Type B pancreatic cell (in vitro differentiated cells): ENCODE data around the gene EFTUD2. TPM values are rescaled to one million over a fixed set of nuclear protein-coding genes. Genes with fewer than 3 reads are reported as not detected.

Experiments
- DNase-seq: peaks from one replicate; pipeline ENCODE4 v3.0.0; 2021; ENCODE audit warnings: mixed read lengths; ENCODE audit not compliant: unreplicated experiment; ENCODE audit errors: extremely low spot score
- H3K27ac Mint-ChIP-seq: 2 replicates; pipeline ENCODE4 v1.8.0; 2021; ENCODE audit warnings: mild to moderate bottlenecking, mixed read lengths
- H3K27me3 Mint-ChIP-seq: 2 replicates; pipeline ENCODE4 v1.8.0; 2021; ENCODE audit warnings: mixed read lengths
- H3K36me3 Mint-ChIP-seq: 2 replicates; pipeline ENCODE4 v1.8.0; 2021; ENCODE audit warnings: mixed read lengths
- H3K4me1 Mint-ChIP-seq: one replicate; pipeline ENCODE4 v1.8.0; 2021; ENCODE audit warnings: mixed read lengths; ENCODE audit not compliant: unreplicated experiment
- H3K4me3 Mint-ChIP-seq: 2 replicates; pipeline ENCODE4 v1.8.0; 2021; ENCODE audit warnings: mild to moderate bottlenecking, mixed read lengths
- H3K9me3 Mint-ChIP-seq: 2 replicates; pipeline ENCODE4 v1.8.0; 2021; ENCODE audit warnings: mixed read lengths
- CTCF ChIP-seq: fragments of 200-600 bp; sonication (generic); conservative IDR thresholded peaks from 2 replicates; pipeline ENCODE4 v1.5.0; 2021; ENCODE audit warnings: antibody characterized with exemption, mild to moderate bottlenecking
- total RNA-seq: library from RNA; stranded (reverse); gene quantifications from 2 replicates; pipeline ENCODE4 v1.2.1, GENCODE V29; 2021; ENCODE audit warnings: low replicate concordance

Gene EFTUD2
- total RNA-seq, 1 donor from 2014 or later, result 122 TPM

GRCh38 chr17:44842748-44843147 is 56.5 kb downstream of the EFTUD2 start:
- Mint-ChIP-seq H3K27me3 (peaks cover 6% of the 10 kb centered on the region), H3K4me3 (no peak overlapping the region)

DNA sequence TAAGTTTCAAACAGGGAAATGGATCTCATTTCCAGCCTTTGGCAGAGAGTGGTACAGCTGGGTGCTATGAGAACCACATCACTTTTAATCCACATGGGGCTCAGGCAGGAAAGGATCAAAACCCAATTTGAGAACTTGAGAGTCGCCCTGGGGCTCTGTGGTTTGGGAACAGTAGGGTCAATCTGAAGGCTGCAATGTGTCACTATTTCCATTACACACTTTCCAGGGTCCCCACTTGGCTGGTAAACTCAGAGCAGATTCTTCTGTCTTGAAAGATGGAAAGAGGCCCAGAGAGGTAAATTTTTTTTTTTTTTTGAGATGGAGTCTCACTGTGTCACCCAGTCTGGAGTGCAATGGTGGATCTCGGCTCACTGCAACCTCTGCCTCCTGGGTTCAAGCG is 58.3 kb downstream of the EFTUD2 start:
- no peak overlapping the region for H3K27ac Mint-ChIP-seq
- peaks cover 12% of the 10 kb centered on the region for H3K4me1 Mint-ChIP-seq
- H3K27me3 Mint-ChIP-seq, result peaks cover 6% of the 10 kb centered on the region
- no peak overlapping the region for H3K4me3 Mint-ChIP-seq
- DNase-seq, result no peak
- TF ChIP-seq CTCF, result no peak
- no peaks in the 10 kb centered on the region for H3K36me3 Mint-ChIP-seq
- H3K9me3 Mint-ChIP-seq, result no peaks in the 10 kb centered on the region

More at GRCh38 chr17:44842748-44843147, 56.5 kb downstream of the EFTUD2 start:
- no peak for TF ChIP-seq CTCF
- Mint-ChIP-seq H3K27ac (no peak overlapping the region), H3K36me3 (no peaks in the 10 kb centered on the region), H3K9me3 (no peaks in the 10 kb centered on the region), H3K4me1 (peaks cover 12% of the 10 kb centered on the region)
- no peak for DNase-seq

DNA sequence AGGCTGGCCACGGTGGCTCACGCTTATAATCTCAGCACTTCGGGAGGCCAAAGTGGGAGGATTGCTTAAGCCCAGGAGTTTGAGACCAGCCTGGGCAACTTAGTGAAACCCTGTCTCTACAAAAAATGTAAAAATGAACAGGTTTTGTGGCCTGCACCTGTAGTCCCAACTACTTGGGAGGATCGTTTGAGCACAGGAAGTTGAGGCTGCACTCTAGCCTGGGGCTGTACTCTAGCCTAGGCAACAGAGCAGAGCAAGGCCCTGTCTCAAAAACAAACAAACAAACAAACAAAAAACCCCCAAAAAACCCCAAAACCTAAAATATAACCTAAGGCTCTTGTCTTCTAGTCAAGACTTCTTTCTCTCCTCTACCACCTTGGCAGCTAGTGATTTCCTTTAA is 59.0 kb downstream of the EFTUD2 start:
- TF ChIP-seq CTCF, result no peak
- H3K4me3 Mint-ChIP-seq, result no peak overlapping the region
- no peaks in the 10 kb centered on the region for H3K9me3 Mint-ChIP-seq

DNA sequence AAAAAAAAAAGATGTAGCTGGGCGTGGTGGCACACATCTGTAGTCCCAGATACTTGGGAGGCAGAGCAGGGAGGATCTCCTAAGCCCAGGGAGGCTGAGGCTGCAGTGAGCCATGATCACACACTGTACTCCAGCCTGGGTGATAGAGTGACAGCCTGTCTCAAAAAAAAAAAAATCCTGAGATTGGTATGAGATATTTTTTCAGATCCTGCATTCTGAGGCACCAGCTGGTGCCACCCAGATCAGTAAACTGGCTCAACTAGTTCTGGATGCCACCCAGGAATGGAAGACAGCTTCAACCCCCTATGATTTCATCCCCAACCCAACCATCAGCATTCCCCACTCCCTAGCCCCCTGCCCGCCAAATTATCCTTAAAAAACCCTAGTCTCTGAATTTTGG is 62.0 kb downstream of the EFTUD2 start:
- Mint-ChIP-seq H3K27ac (no peak overlapping the region), H3K36me3 (no peaks in the 10 kb centered on the region), H3K4me3 (no peak overlapping the region), H3K27me3 (peaks cover 4% of the 10 kb centered on the region), H3K9me3 (no peaks in the 10 kb centered on the region), H3K4me1 (peaks cover 11% of the 10 kb centered on the region)
- TF ChIP-seq CTCF, result no peak
- DNase-seq, result no peak

More for the DNA sequence above, 59.0 kb downstream of the EFTUD2 start:
- no peak for DNase-seq
- Mint-ChIP-seq H3K36me3 (no peaks in the 10 kb centered on the region), H3K27ac (no peak overlapping the region), H3K27me3 (peaks cover 6% of the 10 kb centered on the region), H3K4me1 (peaks cover 12% of the 10 kb centered on the region)

GRCh38 chr17:44832805-44833204 is 66.4 kb downstream of the EFTUD2 start:
- peaks cover 15% of the 10 kb centered on the region for H3K27me3 Mint-ChIP-seq
- H3K36me3 Mint-ChIP-seq, result no peaks in the 10 kb centered on the region
- no peaks in the 10 kb centered on the region for H3K9me3 Mint-ChIP-seq
- peak overlapping the region; percentile 68 for H3K4me3 Mint-ChIP-seq
- TF ChIP-seq CTCF, result peak; percentile 51
- H3K4me1 Mint-ChIP-seq, result peaks cover 21% of the 10 kb centered on the region
- DNase-seq, result no peak
- H3K27ac Mint-ChIP-seq, result peak overlapping the region; percentile 50

DNA sequence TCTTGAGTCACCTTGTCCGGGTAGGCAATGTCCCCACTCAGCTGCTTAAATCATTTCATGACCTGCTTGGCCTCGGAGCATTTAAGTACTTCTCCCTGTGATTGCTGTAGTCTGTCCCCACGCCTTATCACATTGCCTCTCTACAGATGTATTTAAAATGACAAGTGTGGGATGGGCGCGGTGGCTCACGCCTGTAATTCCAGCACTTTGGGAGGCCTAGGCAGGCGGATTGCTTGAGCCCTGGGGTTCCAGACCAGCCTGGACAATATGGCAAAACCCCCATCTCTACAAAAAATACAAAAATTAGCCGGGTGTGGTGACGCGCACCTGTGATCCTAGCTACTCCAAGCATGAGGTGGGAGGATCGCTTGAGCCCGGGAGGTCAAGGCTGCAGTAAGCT is 67.9 kb downstream of the EFTUD2 start:
- peak overlapping the region; percentile 64 for H3K4me3 Mint-ChIP-seq
- no peaks in the 10 kb centered on the region for H3K36me3 Mint-ChIP-seq
- no peaks in the 10 kb centered on the region for H3K9me3 Mint-ChIP-seq
- TF ChIP-seq CTCF, result no peak
- peaks cover 32% of the 10 kb centered on the region for H3K4me1 Mint-ChIP-seq
- H3K27me3 Mint-ChIP-seq, result peaks cover 15% of the 10 kb centered on the region
- no peak overlapping the region for H3K27ac Mint-ChIP-seq
- no peak for DNase-seq
